Stimulated activated CD4-positive, alpha-beta T cell treated with anti-CD3 and anti-CD28 coated beads, TNF-alpha, amount 100 ng/mL, for 48 hours (primary cell): ENCODE measurements around the gene SMCR8.
A peak's percentile ranks its signal among the peaks of the same experiment; 100 is the strongest.
"Not testable (repeated sequence)": the region's sequence is repeated elsewhere in the genome, so short reads cannot be mapped to it uniquely, and the experiment has no call there.

ENCODE experiments used
- DNase-seq, 3 donors: peaks; one replicate each; pipeline ENCODE4 v3.0.0-alpha.2; 2020; ENCODE audit warnings: low read depth in 3 of 3

Gene SMCR8

DNA sequence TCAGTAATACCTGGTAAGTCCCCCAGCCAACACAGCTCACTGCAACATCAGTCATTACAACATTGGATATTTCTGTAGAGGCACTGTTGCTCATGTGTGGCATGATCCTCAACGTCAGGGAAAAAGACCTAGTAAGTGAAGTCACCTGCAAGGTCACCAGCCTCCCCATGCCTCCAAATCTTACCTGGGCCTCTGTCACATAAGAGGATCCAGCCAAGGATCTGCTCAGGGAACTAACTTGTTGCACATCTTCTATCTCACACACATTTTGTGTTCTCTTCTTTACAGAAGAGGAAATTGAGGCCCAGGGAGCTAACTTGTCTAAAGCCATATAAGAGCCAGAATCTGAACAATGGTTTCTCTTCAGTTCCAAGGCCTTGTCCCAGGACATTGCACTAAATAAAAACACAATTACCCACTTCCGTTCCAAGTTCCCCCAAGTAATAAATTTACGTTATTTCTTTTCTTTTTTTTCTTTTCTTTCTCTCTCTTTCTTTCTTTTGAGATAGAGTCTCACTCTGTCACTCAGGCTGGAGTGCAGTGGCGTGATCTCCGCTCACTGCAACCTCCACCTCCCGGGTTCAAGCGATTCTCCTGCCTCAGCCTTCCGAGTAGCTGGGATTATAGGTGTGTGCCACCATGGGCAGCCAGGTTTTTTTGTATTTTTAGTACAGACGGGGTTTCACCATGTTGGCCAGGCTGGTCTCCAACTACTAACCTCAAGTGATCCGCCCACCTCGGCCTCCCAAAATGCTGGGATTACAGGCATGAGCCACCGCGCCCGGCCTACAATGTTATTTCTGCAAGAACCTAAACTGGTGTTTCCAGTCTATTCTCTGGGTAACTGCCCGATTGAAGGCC lies 47.0 kb downstream of the SMCR8 start:
- no peak for DNase-seq

DNA sequence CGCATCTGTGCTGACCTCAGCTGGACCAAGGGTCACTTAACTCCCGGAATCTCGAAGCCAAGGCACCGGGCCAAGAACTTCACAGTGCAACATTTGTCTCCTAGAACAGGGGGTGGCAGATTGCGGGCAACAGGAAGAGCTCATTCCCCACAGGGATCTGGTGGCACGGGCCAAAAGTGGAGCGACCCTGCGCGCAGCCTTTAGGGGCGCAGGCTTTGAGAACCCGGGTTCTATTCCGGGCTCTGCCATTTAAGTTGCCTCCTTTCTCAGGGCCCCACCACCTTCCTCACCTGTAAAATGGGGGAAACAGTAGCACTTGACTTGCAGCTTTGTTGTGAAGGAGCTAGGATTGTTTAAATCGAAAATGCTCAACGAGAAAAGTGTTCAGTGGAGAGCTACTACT lies 47.6 kb downstream of the SMCR8 start:
- DNase-seq = no peak

DNA sequence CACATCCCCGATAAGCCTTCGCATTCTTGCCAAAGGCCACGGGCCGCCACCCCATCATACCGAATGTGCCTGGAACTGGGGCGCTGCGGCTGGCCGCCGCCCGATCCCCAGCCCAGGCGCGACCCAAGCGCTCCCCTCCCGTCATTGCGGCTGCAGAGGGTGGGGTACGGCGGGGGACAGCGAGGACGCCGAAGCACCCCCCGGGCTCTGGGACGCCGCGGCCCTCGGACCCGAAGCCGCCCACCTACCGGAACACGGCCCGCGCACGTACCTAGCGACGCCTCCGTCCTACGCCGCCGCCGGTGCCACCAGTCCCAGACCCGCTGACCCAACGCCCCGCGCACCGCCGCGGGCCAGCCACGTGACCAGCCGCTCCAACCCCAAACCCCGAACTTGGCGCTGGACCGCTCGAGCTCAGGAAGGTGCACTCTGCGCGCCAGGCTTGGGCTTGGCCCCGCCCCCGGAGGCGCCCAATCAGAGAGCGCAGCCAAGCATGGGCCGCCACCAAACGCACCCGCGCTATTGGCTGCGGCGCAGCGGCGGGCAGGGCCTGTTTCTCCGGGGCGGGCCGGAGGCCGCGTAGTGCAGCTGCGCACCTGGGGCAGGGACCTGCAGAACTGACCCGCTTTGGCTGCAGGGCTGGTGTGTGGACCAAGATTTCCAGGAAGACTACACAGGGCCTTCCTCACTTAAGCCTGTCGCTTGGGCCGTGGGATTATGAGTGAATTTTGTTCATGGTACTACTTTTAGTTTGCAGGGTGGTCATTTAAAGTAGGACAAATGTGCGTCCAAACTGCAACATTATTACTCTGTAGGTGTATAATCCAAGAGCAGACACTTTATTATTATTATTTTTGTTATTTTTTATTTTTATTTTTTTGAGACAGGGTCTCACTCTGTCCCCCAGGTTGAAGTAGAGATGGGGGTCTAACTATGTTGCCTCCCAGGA lies 48.3 kb downstream of the SMCR8 start, which contains the start of gene SHMT1:
Gene SHMT1, minus strand, starts transcription at position 450 of the 949 bp plus-strand sequence. CDS start 7,569 bp downstream, outside the sequence.
- peak; percentile 83 to 90 (median 84) for DNase-seq

DNA sequence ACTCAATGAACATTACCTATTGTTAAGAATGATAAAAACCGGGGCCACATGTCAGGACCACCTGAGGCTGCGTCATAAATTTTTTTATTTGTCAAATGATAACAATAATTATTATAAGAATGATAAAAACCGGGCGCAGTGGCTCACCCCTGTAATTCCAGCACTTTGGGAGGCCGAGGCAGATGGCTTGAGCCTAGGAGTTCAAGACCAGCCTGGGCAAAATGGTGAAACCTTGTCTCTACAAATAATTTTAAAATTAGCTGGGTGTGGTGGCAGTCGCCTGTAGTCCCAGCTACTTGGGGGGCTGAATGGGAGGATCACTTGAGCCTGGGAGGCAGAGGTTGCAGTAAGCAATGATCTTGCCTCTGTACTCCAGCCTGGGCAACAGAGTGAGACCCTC lies 49.1 kb downstream of the SMCR8 start:
- no peak for DNase-seq

DNA sequence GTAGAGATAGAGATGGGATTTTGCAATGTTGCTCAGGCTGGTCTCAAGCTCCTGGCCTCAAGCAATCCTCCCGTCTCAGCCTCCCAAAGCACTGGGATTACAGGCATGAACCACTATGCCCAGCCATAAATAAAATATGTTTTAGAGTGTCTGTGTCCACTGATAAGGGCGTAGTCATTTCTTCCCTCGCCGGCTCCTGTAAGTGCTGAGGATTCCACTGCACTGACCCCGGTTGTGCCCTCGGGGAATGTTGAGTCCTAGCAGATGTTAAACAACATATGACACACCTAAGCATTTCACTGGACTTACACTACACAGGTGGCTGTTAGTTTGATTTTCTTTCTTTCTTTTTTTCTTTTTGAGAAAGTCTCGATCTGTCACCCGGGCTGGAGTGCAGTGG lies 53.9 kb downstream of the SMCR8 start:
- no peak for DNase-seq

DNA sequence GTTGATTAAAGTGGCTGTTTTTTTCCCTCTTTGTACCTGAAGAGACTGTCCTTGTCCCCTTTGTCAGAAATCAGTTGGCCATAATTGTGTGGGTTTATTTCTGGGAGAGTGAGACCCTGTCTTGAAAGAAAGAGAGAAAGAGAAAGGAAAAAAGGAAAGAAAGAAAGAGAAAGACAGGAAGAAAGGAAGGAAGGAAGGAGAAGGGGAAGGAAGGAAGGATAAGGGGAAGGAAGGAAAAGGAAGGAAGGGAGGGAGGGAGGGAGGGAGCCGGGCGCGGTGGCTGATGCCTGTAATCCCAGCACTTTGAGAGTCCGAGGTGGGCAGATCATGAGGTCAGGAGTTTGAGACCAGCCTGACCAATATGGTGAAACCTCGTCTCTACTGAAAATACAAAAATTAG lies 55.7 kb downstream of the SMCR8 start:
- no peak for DNase-seq

DNA sequence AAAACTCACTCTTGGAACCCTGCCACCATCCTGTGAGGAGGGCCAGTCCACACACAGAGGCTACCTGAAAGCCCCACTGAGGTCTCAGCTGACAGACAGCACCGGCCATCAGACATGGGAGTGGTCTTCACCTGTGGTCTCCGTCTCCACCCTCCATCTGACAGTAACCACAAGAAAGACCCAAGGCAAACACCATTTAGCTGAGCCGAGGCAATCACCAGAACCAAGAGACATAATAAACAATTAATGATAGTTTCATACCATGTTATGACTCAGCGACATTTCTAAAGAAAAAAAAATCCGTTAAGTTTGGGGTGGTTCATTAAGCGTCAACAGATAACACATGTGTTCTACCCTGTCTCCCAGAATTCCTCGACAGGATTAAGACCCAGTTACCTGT lies 56.4 kb downstream of the SMCR8 start:
- DNase-seq = no peak

DNA sequence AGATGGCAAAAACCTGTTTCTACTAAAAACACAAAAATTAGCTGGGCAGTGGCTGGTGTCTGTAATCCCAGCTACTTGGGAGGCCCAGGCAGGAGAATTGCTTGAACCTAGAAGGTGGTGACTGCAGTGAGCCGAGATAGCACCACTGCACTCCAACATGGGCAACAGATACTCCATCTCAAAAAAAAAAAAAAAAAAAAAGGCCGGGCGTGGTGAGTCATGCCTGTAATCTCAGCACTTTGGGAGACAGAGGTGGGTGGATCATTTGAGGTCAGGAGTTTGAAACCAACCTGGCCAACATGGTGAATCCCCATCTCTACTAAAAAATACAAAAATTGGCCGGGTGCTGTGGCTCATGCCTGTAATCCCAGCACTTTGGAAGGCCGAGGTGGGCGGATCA lies 58.1 kb downstream of the SMCR8 start:
- DNase-seq = not testable (repeated sequence)

DNA sequence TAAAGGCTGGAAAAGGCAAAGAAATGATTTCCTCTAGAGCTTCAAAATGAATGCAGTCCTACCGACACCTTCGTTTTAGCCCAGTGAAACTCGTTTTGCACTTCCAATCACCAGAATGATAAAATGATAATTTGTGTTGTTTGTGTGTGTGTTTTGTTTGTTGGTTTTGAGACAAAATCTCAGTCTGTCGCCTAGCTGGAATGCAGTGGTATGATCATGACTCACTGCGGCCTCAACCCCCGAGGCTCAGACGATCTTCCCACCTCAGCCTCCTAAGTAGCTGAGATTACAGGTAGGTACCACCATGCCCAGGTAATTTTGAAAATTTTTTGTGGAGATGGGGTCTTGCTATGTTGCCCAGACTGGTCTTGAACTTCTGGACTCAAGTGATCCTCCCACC lies 59.1 kb downstream of the SMCR8 start:
- no peak for DNase-seq
